ENCODE measurements around the gene DPM2.
A peak's percentile ranks its signal among the peaks of the same experiment; 100 is the strongest.

The DPM2 gene

GRCh38 chr9:127977009-127977883 is 39.6 kb upstream of the DPM2 start:
- no peak for DNase-seq (ENCODE audit: low read depth)
- H3K4me3 ChIP-seq (ENCODE audit: control insufficient read depth, low read depth, low read length), result peak overlapping the region; percentile 75
- TF ChIP-seq CTCF (IDR thresholded peaks at IDR 0.05; ENCODE audit: control insufficient read depth, insufficient read depth, low read depth, low read length, missing control alignments), result no peak

- DNase-seq (ENCODE audit: low read depth), result no peak
- H3K4me3 ChIP-seq (ENCODE audit: control insufficient read depth, low read depth, low read length), result no peak overlapping the region
- no peak for TF ChIP-seq CTCF (IDR thresholded peaks at IDR 0.05; ENCODE audit: control insufficient read depth, insufficient read depth, low read depth, low read length, missing control alignments)
These were observed 38.8 kb upstream of the DPM2 start for GRCh38 chr9:127976498-127976897.

- TF ChIP-seq CTCF (IDR thresholded peaks at IDR 0.05; ENCODE audit: control insufficient read depth, insufficient read depth, low read depth, low read length, missing control alignments), result no peak
- no peak for DNase-seq (ENCODE audit: low read depth)
- H3K4me3 ChIP-seq (ENCODE audit: control insufficient read depth, low read depth, low read length), result no peak overlapping the region
These were observed 38.0 kb upstream of the DPM2 start for GRCh38 chr9:127975376-127976315.

GRCh38 chr9:127974769-127975261 is 37.2 kb upstream of the DPM2 start:
- no peak overlapping the region for H3K4me3 ChIP-seq (ENCODE audit: control insufficient read depth, low read depth, low read length)
- no peak for TF ChIP-seq CTCF (IDR thresholded peaks at IDR 0.05; ENCODE audit: control insufficient read depth, insufficient read depth, low read depth, low read length, missing control alignments)
- DNase-seq (ENCODE audit: low read depth), result no peak

GRCh38 chr9:127974001-127974768 is 36.5 kb upstream of the DPM2 start:
- no peak for TF ChIP-seq CTCF (IDR thresholded peaks at IDR 0.05; ENCODE audit: control insufficient read depth, insufficient read depth, low read depth, low read length, missing control alignments)
- H3K4me3 ChIP-seq (ENCODE audit: control insufficient read depth, low read depth, low read length), result no peak overlapping the region
- no peak for DNase-seq (ENCODE audit: low read depth)
